Uterine smooth muscle cell (primary cell): ENCODE measurements around the gene PCDHA2. TPM values are rescaled to one million over a fixed set of nuclear protein-coding genes. Genes with fewer than 3 reads are reported as not detected.

Experiments used
- total RNA-seq: library from RNA; depleted of rRNA; stranded (reverse); fragments of >200 nt; gene quantifications from 2 replicates; pipeline ENCODE4 v1.2.3, GENCODE V29; 2014

Gene PCDHA2
- under 0.01 and 0.11 TPM in 2 replicates for total RNA-seq

GRCh38 chr5:140794595-140795258 is at the start of gene PCDHA2:
PCDHA2 (plus strand) TSS chr5:140794852.

GRCh38 chr5:140785905-140786686 is 8.6 kb upstream of the PCDHA2 start, which contains the start of gene PCDHA1:
PCDHA1 (plus strand) TSS chr5:140786140.

GRCh38 chr5:140800816-140801493 is 6.3 kb downstream of the PCDHA2 start, which contains the start of gene PCDHA3:
PCDHA3 (plus strand) TSS chr5:140801057.

GRCh38 chr5:140806834-140807775 is 12.5 kb downstream of the PCDHA2 start, which contains the start of gene PCDHA4:
PCDHA4 (plus strand) TSS chr5:140807068.

GRCh38 chr5:140821375-140822280 is 27.0 kb downstream of the PCDHA2 start, which contains the start of gene PCDHA5:
PCDHA5 (plus strand) TSS chr5:140821613.

GRCh38 chr5:140827704-140828361 is 33.2 kb downstream of the PCDHA2 start, which contains the start of gene PCDHA6:
PCDHA6 (plus strand) TSS chr5:140827960; CDS start chr5:140828092, 132 bp downstream.

GRCh38 chr5:140833993-140834392 is 39.3 kb downstream of the PCDHA2 start, which contains the start of gene PCDHA7:
PCDHA7 (plus strand) TSS chr5:140834269; CDS start chr5:140834384, 115 bp downstream.

GRCh38 chr5:140840978-140841962 is 46.6 kb downstream of the PCDHA2 start, which contains the start of gene PCDHA8:
PCDHA8 (plus strand) TSS chr5:140841187; CDS start chr5:140841322, 135 bp downstream.

Other genes starting within 250 kb of the PCDHA2 start
- gene EIF4EBP3, start 247.2 kb upstream of the PCDHA2 start, total RNA-seq: 0.77 and 1.1 TPM in 2 replicates
- 43.1 and 49.1 TPM in 2 replicates for gene SRA1, start 237.4 kb upstream of the PCDHA2 start, total RNA-seq
- gene APBB3, start 230.3 kb upstream of the PCDHA2 start, total RNA-seq: 17.2 and 26.0 TPM in 2 replicates
- 15.0 and 21.6 TPM in 2 replicates for gene SLC35A4, start 230.0 kb upstream of the PCDHA2 start, total RNA-seq
- gene CD14, start 161.7 kb upstream of the PCDHA2 start, total RNA-seq: 0.11 and 0.25 TPM in 2 replicates
- gene TMCO6, start 155.4 kb upstream of the PCDHA2 start, total RNA-seq: 9.8 and 12.1 TPM in 2 replicates
- 22.8 and 31.7 TPM in 2 replicates for gene NDUFA2, start 147.2 kb upstream of the PCDHA2 start, total RNA-seq
- 101 and 140 TPM in 2 replicates for gene IK, start 147.0 kb upstream of the PCDHA2 start, total RNA-seq
- 29.4 and 37.5 TPM in 2 replicates for gene WDR55, start 129.9 kb upstream of the PCDHA2 start, total RNA-seq
- gene DND1, start 121.3 kb upstream of the PCDHA2 start, total RNA-seq: 0.12 and 0.33 TPM in 2 replicates
- gene HARS1, start 103.5 kb upstream of the PCDHA2 start, total RNA-seq: 70.7 and 107 TPM in 2 replicates
- gene HARS2, start 103.4 kb upstream of the PCDHA2 start, total RNA-seq: 38.0 and 38.8 TPM in 2 replicates
- gene ZMAT2, start 94.4 kb upstream of the PCDHA2 start, total RNA-seq: 60.6 and 61.1 TPM in 2 replicates
- under 0.01 TPM in 2 replicates for gene PCDHA1, start 8.7 kb upstream of the PCDHA2 start, total RNA-seq
- gene PCDHA3, start 6.2 kb downstream of the PCDHA2 start, total RNA-seq: under 0.01 and 0.25 TPM in 2 replicates
- 0.11 and 0.62 TPM in 2 replicates for gene PCDHA4, start 12.2 kb downstream of the PCDHA2 start, total RNA-seq
- gene PCDHA5, start 26.8 kb downstream of the PCDHA2 start, total RNA-seq: 0.11 and 0.12 TPM in 2 replicates
- 0.77 and 1.4 TPM in 2 replicates for gene PCDHA6, start 33.1 kb downstream of the PCDHA2 start, total RNA-seq
- gene PCDHA7, start 39.4 kb downstream of the PCDHA2 start, total RNA-seq: 0.22 and 0.87 TPM in 2 replicates
- 0.11 and 0.12 TPM in 2 replicates for gene PCDHA8, start 46.3 kb downstream of the PCDHA2 start, total RNA-seq
- gene PCDHA9, start 53.5 kb downstream of the PCDHA2 start, total RNA-seq: 0.11 and 0.12 TPM in 2 replicates
- 0.33 and 0.37 TPM in 2 replicates for gene PCDHA10, start 61.0 kb downstream of the PCDHA2 start, total RNA-seq
- gene PCDHA11, start 74.1 kb downstream of the PCDHA2 start, total RNA-seq: 0.22 and 0.50 TPM in 2 replicates
- gene PCDHA12, start 80.5 kb downstream of the PCDHA2 start, total RNA-seq: 0.11 and 0.12 TPM in 2 replicates
- under 0.01 and 0.25 TPM in 2 replicates for gene PCDHA13, start 87.3 kb downstream of the PCDHA2 start, total RNA-seq
- gene PCDHAC1, start 131.4 kb downstream of the PCDHA2 start, total RNA-seq: 0.11 and 0.25 TPM in 2 replicates
- 0.55 and 1.9 TPM in 2 replicates for gene PCDHAC2, start 171.6 kb downstream of the PCDHA2 start, total RNA-seq